HG03439 (cell line): ENCODE results near the gene LDLRAD4.

Source experiments
- ATAC-seq: cut with Tn5 transposase; IDR thresholded peaks from one replicate; pipeline ENCODE4 v1.9.1; 2021; ENCODE audit warnings: mild to moderate bottlenecking, moderate library complexity; ENCODE audit not compliant: unreplicated experiment

Gene LDLRAD4

DNA sequence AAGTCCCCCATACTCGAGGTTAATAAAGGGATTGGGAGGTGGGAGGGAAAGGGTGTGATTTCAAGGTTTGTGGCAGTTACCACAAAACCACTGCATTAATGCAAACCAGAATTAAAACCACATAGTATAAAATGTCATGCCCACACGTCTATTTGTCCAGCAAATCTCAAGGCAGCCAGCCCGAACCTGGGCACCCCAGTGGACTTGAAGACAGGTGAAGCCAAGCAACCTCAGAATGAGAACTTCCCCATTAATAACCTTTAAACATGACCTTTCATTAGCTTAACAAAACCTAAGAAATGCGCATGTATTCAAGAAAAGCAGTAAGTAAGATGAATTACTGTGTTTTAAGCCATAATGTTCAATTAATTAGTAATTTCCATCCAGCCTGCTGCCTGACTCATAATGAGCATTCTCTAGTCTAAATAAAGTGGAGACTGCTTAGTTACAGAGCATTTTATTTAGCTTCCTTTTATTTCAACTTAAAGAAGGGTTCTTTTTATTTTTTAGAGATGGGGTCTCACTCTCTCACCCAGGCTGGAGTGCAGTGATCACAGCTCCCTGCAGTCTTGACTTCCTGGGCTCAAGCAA is 278.2 kb downstream of the LDLRAD4 start:
- no peak for ATAC-seq

DNA sequence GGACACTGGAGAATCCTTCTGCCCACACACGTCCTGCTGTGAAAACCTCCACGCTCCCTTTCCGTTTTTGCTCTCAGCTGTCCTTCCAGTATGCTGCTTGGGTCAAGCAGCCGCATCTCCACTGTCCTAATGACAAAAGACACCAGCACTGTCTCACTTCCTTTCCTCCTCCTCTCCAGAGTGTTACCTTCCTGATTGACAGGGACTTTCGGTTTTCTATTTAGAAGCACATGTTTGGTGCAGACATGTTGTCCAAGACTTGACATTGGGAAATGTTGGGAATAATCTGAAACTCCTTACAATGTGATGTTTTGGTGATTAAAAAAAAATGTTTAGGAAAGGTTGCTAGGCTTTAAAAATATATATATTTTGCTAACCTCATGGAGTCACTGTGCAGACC is 281.2 kb downstream of the LDLRAD4 start:
- no peak for ATAC-seq

DNA sequence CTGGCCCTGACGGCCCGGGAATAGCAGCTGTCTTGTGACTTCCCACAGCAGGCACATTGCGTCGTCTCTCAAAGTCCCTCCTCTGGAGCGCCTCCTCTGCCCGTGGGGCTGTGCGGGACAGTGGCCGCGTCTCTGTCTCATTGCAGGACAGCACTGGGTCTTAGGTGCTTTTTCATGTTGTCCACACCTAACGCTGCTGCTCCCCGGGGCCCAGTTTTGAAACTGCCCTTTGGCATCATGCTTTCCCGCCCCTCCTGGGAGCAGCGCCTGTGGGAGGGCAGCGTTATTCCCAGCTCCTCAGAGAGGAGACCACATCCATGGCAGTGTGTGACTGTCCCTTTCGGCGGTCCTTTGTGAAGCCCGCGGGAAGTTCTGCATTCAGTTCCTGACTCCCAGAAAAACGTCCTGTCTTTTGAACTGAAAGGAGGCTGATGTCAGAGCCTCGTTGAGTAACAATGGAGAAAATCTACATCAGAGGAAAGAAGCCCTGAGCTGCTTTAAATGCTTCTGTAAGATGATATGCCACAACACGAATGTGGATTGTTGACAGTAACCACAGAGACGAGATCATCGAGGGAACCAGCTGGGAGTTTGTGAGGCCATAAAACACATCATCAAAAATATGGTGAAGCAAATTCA is 281.8 kb downstream of the LDLRAD4 start:
- no peak for ATAC-seq

DNA sequence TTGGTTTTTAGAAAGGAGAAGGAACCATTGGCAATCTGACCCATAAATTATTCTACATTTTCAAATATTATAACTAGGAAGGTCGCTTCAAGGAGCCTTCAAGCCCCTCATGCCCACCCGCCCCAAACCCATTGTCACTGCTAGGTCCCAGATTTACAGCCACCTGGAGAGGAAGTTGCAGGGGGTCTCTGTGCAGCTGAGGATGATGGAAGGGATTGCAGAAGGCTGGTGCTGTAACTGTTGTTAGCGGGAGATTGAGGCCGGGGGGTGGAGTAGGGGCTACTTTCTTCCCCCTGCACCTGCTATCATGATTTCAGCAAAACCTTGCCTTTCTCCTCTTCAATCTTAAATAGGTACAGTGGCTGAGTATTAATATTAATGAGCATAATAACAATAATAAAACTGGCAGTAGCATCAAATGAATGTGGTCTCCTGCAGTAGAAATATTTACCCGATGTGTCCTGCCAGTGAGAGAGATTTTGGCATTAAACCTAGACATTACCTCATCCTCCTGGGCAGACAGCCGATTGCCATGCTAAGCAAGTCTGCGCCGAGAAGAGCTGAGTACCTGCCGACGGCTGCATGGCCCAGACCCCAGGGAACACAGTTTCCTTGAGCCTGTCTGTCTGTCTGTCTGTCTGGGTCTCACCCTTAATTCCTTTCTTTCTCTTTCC is 282.4 kb downstream of the LDLRAD4 start:
- no peak for ATAC-seq

DNA sequence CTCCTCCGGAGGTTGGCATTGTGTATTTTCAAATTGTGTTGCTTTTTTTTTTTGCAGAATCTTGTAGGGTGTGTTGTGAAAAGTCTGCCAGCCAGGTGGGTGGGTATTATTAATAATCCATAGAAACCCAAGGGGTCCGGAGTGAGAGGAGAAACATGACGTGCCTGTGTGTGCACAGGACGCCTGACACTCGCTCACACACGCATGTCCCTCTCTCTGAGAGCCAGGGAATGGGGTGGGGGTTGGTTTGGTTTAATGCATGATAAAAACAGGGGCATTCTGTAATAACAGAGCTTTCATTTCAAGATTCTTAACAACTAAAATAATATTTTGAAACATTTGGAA is 283.0 kb downstream of the LDLRAD4 start:
- peak; percentile 8 for ATAC-seq

DNA sequence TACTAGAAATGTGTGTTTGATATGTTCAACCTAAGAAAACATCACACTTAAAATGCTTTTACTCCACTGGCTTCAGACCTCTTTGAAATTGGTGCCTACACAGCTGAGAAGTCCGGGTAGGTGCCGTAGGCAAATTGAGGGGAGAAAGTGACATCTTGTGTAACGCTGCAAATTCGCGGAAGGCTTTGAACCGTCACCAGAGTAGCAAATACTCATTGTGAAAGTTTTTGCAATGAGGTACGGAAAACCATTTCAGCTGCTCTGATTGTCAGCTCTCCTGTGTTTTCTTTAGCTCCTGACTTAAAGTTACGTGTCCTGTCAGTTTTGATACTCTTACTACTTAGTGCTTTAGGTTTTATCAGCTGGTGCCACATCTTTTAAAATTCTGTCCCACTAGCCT is 283.3 kb downstream of the LDLRAD4 start:
- ATAC-seq = peak; percentile 97

DNA sequence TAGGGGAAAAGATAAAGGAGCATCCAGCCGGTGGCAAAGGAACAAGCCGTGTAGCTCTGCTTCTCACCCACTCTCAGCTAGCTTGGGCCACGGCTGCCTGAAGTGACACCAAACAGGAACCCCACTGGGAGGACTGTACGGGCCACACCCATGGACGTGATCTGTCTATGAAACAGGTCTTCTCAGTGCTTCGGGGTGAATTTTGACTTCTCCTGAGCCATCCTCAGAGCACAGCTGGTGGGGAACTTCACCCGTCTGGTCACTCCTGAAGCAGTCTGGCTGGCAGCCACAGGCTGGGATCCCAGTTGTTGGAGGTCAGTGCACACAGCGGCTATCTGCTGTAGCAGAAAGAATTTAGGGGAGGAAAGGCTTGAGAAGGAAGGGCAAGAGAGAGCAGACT is 284.0 kb downstream of the LDLRAD4 start:
- no peak for ATAC-seq

DNA sequence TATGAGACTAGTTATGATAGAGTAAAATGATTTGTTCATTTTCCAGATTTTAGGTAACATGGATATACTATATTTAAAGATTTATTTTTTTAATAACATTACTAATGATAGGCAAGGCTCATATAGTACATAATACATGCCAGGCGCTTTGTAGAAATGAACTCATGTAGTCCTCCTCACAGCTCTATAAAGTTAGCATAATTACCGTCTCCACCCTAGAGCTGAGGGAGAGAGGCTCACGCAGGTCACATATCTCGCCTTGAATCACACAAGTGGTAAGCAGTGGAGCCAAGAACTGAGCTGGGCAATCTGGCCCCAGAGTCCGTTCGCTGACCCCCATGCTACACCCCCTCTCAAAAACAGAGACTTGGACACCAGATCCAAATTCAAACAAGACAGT is 285.3 kb downstream of the LDLRAD4 start:
- ATAC-seq = no peak

DNA sequence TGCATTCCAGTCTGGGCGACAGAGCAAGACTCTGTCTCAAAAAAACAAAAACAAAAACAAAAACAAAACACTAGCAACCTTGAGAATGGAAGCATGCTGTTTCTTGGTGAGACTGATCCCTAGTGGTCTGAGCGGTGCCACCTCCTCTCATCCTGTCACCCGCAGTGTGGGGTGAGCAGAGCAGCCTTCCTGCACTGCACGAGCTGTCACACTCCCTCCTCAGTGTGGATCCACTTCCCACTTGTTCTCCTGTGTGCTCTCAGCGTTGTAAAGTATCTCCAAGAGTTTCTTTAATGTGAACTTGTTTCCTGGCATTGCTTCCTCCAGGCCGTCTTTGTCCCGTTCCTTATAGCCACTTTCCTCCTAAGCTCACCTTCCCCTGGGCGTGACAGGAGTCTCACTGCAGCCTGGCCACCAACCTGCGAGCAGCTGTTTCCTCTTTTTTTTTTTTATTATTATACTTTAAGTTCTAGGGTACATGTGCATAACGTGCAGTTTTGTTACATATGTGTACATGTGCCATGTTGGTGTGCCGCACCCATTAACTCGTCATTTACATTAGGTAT is 287.3 kb downstream of the LDLRAD4 start:
- ATAC-seq = no peak

DNA sequence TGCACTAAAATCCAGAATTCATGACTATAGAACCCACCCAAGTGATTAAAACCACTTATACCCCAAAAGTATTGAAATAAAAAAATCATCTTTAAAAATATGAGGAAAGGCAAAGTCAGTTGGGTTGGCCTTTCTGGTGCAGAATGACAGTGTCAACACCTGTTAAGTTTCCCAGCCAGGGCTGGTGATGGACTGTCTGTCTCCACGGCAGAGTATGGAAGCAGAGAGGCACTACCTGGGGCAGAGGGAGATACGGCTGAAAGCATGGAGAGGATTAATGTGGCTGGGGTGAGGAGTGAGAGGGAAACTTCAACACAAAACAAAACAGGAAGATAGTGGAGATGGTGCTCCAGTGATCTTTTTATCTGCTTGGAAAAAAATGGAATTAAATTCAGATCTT is 292.0 kb downstream of the LDLRAD4 start:
- ATAC-seq = no peak

DNA sequence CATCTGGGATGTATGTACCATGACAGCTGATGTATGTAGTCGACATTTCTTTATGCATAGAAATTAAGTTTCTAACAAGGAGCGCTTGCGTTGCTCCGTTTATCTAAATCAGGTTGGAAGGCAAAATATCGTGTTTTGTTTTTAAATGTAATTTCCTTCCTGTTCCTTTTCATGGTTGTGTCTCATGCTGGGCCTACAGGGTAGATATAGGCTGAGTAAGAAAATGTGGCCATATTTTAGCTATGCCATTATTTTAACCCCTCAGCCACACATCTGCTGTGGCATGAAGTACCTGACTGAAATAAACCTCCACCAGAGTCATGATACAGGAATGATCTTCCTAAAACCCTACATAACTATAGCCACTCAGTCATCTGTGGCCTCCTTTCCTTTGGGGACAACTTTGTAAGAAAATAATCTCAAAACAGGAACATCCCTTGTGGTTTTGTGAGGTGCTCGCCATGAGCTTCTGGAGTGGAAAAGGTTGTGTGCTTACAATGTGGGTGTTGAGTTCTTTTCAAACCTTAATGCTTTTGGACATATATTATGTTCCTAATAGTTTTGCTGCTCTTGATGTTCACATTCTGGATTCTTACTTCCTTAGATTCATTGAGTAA is 293.5 kb downstream of the LDLRAD4 start:
- no peak for ATAC-seq

DNA sequence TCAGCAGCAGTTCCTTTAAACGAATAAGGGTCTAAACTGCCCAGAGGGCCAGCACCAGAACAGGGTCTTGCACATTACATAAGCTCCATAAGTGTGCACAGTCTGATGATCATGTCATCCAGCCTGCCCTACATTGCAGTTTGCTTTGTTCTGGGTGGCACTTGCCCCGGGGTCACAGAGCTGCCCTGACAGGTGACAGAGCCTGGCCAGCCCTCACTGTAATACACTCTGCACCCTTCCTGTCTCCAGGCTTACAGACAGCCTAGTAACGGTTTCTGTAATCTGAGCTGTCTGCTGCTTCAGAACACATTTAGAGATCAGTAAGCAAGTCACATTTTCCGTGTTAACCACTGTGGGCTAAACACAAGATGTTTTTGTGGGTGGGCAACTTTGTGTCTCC is 294.5 kb downstream of the LDLRAD4 start:
- no peak for ATAC-seq

DNA sequence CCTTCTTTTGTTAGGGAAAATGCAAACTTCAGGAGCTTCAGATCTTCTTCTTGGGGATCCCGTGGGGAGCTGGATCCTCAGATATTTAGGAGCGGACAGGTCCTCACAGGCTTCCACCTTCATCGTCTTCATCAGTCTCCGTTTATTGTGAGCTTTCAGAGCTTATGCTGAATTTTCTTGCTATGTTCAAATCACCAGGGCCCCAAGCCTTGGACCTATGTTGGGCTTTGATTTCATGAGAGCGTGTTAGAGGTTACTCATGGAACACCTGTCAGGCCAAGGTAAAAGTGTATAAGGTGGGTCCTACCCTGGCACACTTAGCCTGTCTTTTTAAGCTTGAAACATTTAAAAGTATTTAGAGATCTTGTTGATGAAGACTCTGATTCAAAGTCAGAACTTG is 294.9 kb downstream of the LDLRAD4 start:
- ATAC-seq = no peak

DNA sequence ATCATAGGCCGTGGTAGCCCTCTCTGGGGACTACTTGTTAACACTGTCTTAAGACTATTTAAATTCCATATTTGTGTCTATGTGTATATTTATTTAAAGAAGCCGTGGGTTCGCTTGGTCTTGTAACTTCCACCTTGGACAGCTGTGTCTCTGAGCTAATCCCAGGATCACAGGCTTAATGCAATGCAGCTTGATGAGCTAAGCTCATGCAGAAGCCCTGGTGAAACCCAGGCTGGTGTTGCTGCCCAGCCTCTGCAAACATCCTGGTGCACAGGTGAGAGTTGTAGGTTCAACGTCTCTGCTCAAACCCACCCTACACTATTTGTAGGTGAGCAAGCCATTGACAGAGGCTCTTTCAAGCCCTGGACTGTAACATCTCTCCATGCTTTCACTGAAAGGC is 296.0 kb downstream of the LDLRAD4 start:
- ATAC-seq = no peak

DNA sequence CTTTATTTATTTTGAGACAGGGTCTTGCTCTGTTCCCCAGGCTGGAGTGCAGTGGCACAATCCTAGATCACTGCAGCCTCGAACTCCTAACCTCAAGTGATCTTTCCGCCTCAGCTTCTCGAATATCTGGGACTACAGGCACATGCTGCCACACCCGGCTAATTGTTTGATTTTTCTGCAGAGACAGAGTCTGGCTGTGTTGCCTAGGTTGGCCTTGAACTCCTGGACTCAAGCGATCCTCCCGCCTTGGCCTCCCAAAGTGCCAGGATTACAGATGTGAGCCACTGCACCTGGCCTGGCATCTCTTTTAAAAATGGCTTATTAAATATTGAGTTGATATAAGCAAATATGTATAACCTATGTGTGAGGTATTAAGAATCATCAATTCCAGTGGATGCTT is 298.3 kb downstream of the LDLRAD4 start:
- ATAC-seq = no peak

DNA sequence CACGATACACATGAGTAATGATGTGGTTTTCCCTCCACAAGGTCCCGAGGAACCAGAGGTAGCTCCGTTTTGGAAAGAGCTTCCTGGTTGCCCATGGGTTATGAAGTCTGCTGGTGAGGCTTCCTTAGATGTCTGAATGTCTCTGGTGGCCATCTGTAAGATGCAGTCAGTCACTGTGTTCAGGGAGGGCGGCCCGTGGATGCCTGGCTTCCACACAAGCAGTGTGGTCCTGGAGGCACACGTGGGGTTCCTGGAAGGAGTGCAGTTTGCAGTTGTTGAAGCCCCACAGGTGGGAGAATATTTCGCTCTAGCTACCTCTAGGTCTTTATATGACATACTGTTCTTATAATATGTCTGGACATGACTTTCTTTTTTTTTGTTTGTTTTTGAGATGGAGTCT is 298.8 kb downstream of the LDLRAD4 start:
- ATAC-seq = no peak

DNA sequence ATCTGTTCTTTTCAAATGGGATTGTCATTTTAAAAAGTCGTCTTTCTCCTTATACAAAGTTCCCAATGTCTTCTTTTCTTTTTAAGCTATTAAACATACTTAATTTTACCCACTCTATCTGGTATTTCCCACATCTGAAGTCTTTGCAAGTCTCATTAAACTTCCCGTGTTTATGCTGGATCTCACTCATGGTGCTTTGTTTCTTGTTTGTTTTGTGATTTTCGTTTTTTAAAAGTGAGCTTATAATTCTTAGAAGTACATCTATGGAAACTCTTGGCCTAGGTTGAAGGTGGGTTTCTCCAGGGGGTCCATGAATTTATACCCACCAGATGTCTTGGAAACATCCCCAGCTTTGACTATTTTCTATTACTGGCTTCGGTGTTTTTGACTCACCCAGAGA is 299.8 kb downstream of the LDLRAD4 start:
- no peak for ATAC-seq

DNA sequence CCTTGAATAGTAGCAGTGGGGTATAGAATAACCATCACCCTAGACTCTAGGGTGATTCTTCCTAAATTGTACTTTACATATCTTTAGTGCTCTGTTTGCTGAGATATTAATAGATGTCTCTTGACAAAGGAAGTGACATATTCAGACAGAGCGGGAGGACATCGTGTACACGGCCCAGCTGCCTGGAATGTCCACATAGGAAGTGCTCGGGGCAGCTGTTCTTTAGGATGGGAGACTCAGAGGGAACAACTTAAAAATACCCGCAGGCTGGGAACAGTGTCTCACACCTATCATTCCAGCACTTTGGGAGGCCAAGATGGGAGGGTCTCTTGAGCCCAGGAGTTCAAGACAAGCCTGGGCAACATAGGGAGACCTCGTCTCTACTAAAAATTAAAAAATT is 301.7 kb downstream of the LDLRAD4 start:
- ATAC-seq = no peak

DNA sequence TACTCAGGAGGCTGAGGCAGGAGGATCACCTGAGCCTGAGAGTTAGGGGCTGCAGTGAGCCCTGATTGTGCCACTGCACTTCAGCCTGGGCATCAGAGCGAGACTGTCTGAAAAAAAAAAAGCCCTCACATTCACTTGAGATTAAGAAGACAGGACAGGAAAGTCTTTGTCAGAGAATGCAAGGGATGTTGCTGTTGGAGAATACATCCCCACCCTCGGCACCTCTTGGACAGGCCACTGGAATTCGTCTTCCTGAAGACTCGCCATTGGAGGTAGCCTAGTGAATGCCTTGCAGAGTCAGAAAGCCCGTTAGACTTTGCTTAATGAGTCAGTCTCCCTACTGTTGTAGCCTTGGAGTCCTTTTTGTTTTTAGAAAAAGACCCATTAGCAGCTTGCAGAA is 302.2 kb downstream of the LDLRAD4 start:
- no peak for ATAC-seq

DNA sequence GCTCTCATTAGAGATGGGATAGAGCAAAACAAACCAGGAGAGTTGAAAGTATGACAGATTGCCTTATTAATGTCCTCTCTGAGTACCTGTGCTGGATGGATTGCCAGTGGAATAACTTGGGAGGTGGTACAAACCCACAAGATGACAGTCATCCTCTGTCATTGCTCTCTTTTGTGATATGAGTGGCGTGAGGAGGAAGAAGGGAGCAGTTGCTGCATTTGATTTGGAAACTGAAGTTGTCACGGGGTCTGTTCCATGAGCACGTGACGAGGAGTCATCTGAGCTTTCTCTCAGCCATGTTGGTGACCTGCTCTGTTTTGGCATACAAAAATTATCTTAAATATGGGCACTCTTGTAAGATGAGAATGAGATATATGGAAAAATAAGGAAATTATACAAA is 302.9 kb downstream of the LDLRAD4 start:
- no peak for ATAC-seq

DNA sequence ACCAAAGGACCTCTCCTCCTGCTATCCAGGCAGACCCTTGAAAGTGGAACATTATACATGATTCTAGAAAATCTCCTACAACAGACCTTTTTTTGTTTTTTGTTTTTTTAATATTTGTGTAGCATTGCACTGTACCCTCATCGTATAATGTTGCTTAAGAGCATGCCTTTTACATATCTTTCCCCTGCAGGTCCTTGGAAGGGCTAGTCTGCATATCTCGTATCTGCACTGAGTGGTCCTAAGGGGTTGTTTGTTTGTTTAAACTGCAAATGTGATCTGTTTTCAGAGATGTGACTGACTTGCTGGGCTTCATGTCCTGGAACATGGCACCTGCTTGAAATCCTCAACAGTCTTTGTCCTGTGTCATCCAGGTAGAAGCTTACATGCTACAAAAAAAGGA is 303.7 kb downstream of the LDLRAD4 start:
- ATAC-seq = no peak
